ENCODE measurements around the gene SCARB1. TPM values are rescaled to one million over a fixed set of nuclear protein-coding genes. Genes with fewer than 3 reads are reported as not detected.

SCARB1 gene
- total and polyA plus RNA-seq, 9 of the 15 experiments (the other 6 are each of a cell fraction or from before 2014, with no cell fraction given): 0.56 to 157 (median 52.8) TPM

GRCh38 chr12:124861492-124861891 lies 2.2 kb downstream of the SCARB1 start:
- no TSS peak for BruUV-seq (replicated peaks)
- CTCF ChIA-PET (ENCODE audit: low intra/inter-chr PET ratio): no interaction called here
- H3K9ac ChIP-seq (ENCODE audit: insufficient read depth in 1 of 2, low read depth in 2 of 2, low read length in 2 of 2): peak overlapping the region; percentile 9 to 65; a peak in 3 of 4 replicates
- WGBS (ENCODE audit: insufficient coverage, low coverage, missing lambda C conversion rate): 3% methylated on average over 9 of the region's 9 CpGs
- peak overlapping the region; percentile 20; the same call in 1 of the 3 replicates for H3K27ac ChIP-seq (ENCODE audit: extremely low read depth, low read depth, low read length)
- peaks cover 69% of the 10 kb centered on the region for H3K79me2 ChIP-seq (ENCODE audit: control insufficient read depth, insufficient read depth, low read length)
- no peak overlapping the region for H2AFZ ChIP-seq (ENCODE audit: low read depth, low read length)
- no peaks in the 10 kb centered on the region for H3K27me3 ChIP-seq (ENCODE audit: control insufficient read depth in 2 of 2, insufficient read depth in 2 of 2, low read length in 2 of 2)
- H3K9me3 ChIP-seq (replicated peaks; ENCODE audit: control insufficient read depth, insufficient read depth, low read depth, low read length): no peaks in the 10 kb centered on the region
- peaks cover 6% of the 10 kb centered on the region for H3K9me1 ChIP-seq (ENCODE audit: control insufficient read depth, insufficient read depth, low read length)
- peaks cover 23% of the 10 kb centered on the region for H4K20me1 ChIP-seq (replicated peaks; ENCODE audit: control insufficient read depth, insufficient read depth, low read length)
- H3K4me3 ChIP-seq: peak overlapping the region; percentile 80
- DNase-seq (ENCODE audit: extremely low read depth in 1 of 4, low spot score in 3 of 4) (peak in 3 of 4 experiments; percentile 56 to 88 (median 78)), FAIRE-seq (peak; percentile 81), ATAC-seq (peak; percentile 81)
- POLR2A ChIA-PET: interaction anchor here (0.7 to 2.5 kb wide), 4 partner anchors 10 to 55 kb away, joined by 3 to 10 read pairs (median 6); no protein-coding TSS in a partner anchor
- in situ Hi-C loops (cut with MboI): no loop called here
- peaks cover 29 to 48% of the 10 kb centered on the region in 2 experiments; a peak in 4 of 5 replicates for H3K4me1 ChIP-seq (replicated peaks in 1 of 2; ENCODE audit: control insufficient read depth in 2 of 2, insufficient read depth in 2 of 2, low read length in 2 of 2)
- intact Hi-C loops (cut with micrococcal nuclease): no loop called here
- H3K4me2 ChIP-seq (ENCODE audit: insufficient read depth, low read length): peak overlapping the region; percentile 96
- peaks cover 54% of the 10 kb centered on the region for H3K36me3 ChIP-seq (ENCODE audit: control insufficient read depth, insufficient read depth, low read length)
- no peak for TF ChIP-seq HDGF (IDR thresholded peaks at IDR 0.05)
- TF ChIP-seq SRSF1 (IDR thresholded peaks at IDR 0.05; ENCODE audit: low read depth, low read length): no peak
- TF ChIP-seq XRCC5 (IDR thresholded peaks at IDR 0.05; ENCODE audit: low read depth, low read length): 0 out of 2 replicates have a peak, but pooled peaks have one; percentile 42
- no peak for TF ChIP-seq THAP7 (CRISPR knock-in tag; IDR thresholded peaks at IDR 0.05)
- TF ChIP-seq THRB (CRISPR knock-in tag; conservative IDR thresholded peaks at IDR 0.05): no peak
- TF ChIP-seq OTX1 (CRISPR knock-in tag; IDR thresholded peaks at IDR 0.05): no peak
- peak in 1 of 2 experiments; percentile 28; a peak in 2 of 4 replicates for TF ChIP-seq NRF1 (conservative IDR thresholded peaks at IDR 0.05 in 1 of 2, IDR thresholded peaks at IDR 0.05 in 1 of 2)
- TF ChIP-seq ZNF589 (CRISPR knock-in tag; IDR thresholded peaks at IDR 0.05; ENCODE audit: low read depth): no peak
- TF ChIP-seq SMARCC2 (IDR thresholded peaks at IDR 0.05; ENCODE audit: low read depth): no peak
- no peak for TF ChIP-seq POLR2B (IDR thresholded peaks at IDR 0.05; ENCODE audit: low read depth, partially characterized antibody)
- TF ChIP-seq, protein P1, sequence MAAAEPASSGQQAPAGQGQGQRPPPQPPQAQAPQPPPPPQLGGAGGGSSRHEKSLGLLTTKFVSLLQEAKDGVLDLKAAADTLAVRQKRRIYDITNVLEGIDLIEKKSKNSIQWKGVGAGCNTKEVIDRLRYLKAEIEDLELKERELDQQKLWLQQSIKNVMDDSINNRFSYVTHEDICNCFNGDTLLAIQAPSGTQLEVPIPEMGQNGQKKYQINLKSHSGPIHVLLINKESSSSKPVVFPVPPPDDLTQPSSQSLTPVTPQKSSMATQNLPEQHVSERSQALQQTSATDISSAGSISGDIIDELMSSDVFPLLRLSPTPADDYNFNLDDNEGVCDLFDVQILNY (CRISPR knock-in tag; IDR thresholded peaks at IDR 0.05): no peak
- TF ChIP-seq ZFP1 (CRISPR knock-in tag; IDR thresholded peaks at IDR 0.05): no peak
- TF ChIP-seq PRMT5 (CRISPR knock-in tag; IDR thresholded peaks at IDR 0.05): no peak
- TF ChIP-seq ZNF699 (CRISPR knock-in tag; IDR thresholded peaks at IDR 0.05; ENCODE audit: insufficient replicate concordance): no peak
- TF ChIP-seq NONO (IDR thresholded peaks at IDR 0.05; ENCODE audit: low read depth in 2 of 2, low read length in 1 of 2): no peak
- TF ChIP-seq ZNF121 (CRISPR knock-in tag; conservative IDR thresholded peaks at IDR 0.05): no peak
- no peak; the same call in 1 of the 2 replicates for TF ChIP-seq ZBED1 (IDR thresholded peaks at IDR 0.05)
- peak; percentile 66; the same call in 1 of the 2 replicates for TF ChIP-seq CTBP1 (IDR thresholded peaks at IDR 0.05; ENCODE audit: borderline replicate concordance)
- no peak for TF ChIP-seq ELK3 (CRISPR knock-in tag; IDR thresholded peaks at IDR 0.05)
